Nephron (organoid): ENCODE results near the gene ATP2A2.

Experiments
- H3K27ac Mint-ChIP-seq, 3 experiments: 2 replicates each; pipeline ENCODE4 v1.8.0; 2020; ENCODE audit warnings: mixed read lengths in 3 of 3, mild to moderate bottlenecking in 2 of 3, moderate library complexity in 1 of 3
- H3K27me3 Mint-ChIP-seq: 2 replicates; pipeline ENCODE4 v1.8.0; 2021; ENCODE audit warnings: low read depth, mild to moderate bottlenecking, moderate library complexity, mixed read lengths
- H3K36me3 Mint-ChIP-seq: 2 replicates; pipeline ENCODE4 v1.8.0; 2020; ENCODE audit warnings: low read depth, mixed read lengths
- H3K4me1 Mint-ChIP-seq: 2 replicates; pipeline ENCODE4 v1.8.0; 2020; ENCODE audit warnings: mixed read lengths
- H3K4me3 Mint-ChIP-seq, 3 experiments: 2 replicates each; pipeline ENCODE4 v1.8.0; 2020; ENCODE audit warnings: mild to moderate bottlenecking in 3 of 3, mixed read lengths in 3 of 3, moderate library complexity in 2 of 3
- H3K9me3 Mint-ChIP-seq: 2 replicates; pipeline ENCODE4 v1.8.0; 2020; ENCODE audit warnings: mixed read lengths
- CTCF ChIP-seq, 3 experiments: fragments of 200-600 bp; sonication (generic); IDR thresholded peaks; one replicate each; pipeline ENCODE4 v1.5.0; 2021; ENCODE audit warnings: antibody characterized with exemption in 3 of 3; ENCODE audit not compliant: unreplicated experiment in 3 of 3

The ATP2A2 gene

GRCh38 chr12:110379197-110379596 lies 98.2 kb downstream of the ATP2A2 start:
- Mint-ChIP-seq H3K36me3 (peaks cover 71% of the 10 kb centered on the region), H3K4me1 (peaks cover 33% of the 10 kb centered on the region), H3K27ac (peak overlapping the region in 1 of 3 experiments; percentile 53), H3K27me3 (no peaks in the 10 kb centered on the region), H3K9me3 (no peaks in the 10 kb centered on the region), H3K4me3 (no peak overlapping the region)
- no peak for TF ChIP-seq CTCF (IDR thresholded peaks at IDR 0.05; ENCODE audit: unreplicated experiment in 3 of 3)

- Mint-ChIP-seq H3K36me3 (peaks cover 70% of the 10 kb centered on the region), H3K9me3 (no peaks in the 10 kb centered on the region), H3K27ac (no peak overlapping the region), H3K4me3 (no peak overlapping the region), H3K4me1 (peaks cover 31% of the 10 kb centered on the region), H3K27me3 (no peaks in the 10 kb centered on the region)
- TF ChIP-seq CTCF (IDR thresholded peaks at IDR 0.05; ENCODE audit: unreplicated experiment in 3 of 3): no peak
Observed at GRCh38 chr12:110379631-110380030, 98.6 kb downstream of the ATP2A2 start.

GRCh38 chr12:110382683-110383082 lies 101.6 kb downstream of the ATP2A2 start:
- Mint-ChIP-seq H3K27me3 (no peaks in the 10 kb centered on the region), H3K4me1 (peaks cover 17% of the 10 kb centered on the region), H3K9me3 (no peaks in the 10 kb centered on the region), H3K4me3 (no peak overlapping the region), H3K36me3 (peaks cover 69% of the 10 kb centered on the region), H3K27ac (no peak overlapping the region)
- no peak for TF ChIP-seq CTCF (IDR thresholded peaks at IDR 0.05; ENCODE audit: unreplicated experiment in 3 of 3)
